ENCODE measurements around the gene COLEC12.

GRCh38 chr18:371609-371982 is 128.9 kb downstream of the COLEC12 start:
- TF ChIP-seq, protein P1, sequence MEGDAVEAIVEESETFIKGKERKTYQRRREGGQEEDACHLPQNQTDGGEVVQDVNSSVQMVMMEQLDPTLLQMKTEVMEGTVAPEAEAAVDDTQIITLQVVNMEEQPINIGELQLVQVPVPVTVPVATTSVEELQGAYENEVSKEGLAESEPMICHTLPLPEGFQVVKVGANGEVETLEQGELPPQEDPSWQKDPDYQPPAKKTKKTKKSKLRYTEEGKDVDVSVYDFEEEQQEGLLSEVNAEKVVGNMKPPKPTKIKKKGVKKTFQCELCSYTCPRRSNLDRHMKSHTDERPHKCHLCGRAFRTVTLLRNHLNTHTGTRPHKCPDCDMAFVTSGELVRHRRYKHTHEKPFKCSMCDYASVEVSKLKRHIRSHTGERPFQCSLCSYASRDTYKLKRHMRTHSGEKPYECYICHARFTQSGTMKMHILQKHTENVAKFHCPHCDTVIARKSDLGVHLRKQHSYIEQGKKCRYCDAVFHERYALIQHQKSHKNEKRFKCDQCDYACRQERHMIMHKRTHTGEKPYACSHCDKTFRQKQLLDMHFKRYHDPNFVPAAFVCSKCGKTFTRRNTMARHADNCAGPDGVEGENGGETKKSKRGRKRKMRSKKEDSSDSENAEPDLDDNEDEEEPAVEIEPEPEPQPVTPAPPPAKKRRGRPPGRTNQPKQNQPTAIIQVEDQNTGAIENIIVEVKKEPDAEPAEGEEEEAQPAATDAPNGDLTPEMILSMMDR (IDR thresholded peaks at IDR 0.05), result no peak
- TF ChIP-seq POLR2AphosphoS5 (IDR thresholded peaks at IDR 0.05; ENCODE audit: low read depth, low read length), result no peak

Data from Panc1 (cell line).